Stimulated activated CD8-positive, alpha-beta memory T cell treated with anti-CD3 and anti-CD28 coated beads, Interleukin-15, amount 100 ng/mL, for 24 hours (primary cell): ENCODE results near the gene NTN3.
A peak's percentile ranks its signal among the peaks of the same experiment; 100 is the strongest.

Experiments
- DNase-seq: peaks from one replicate; pipeline ENCODE4 v3.0.0-alpha.2; 2020; ENCODE audit warnings: low read depth

NTN3 gene

DNA sequence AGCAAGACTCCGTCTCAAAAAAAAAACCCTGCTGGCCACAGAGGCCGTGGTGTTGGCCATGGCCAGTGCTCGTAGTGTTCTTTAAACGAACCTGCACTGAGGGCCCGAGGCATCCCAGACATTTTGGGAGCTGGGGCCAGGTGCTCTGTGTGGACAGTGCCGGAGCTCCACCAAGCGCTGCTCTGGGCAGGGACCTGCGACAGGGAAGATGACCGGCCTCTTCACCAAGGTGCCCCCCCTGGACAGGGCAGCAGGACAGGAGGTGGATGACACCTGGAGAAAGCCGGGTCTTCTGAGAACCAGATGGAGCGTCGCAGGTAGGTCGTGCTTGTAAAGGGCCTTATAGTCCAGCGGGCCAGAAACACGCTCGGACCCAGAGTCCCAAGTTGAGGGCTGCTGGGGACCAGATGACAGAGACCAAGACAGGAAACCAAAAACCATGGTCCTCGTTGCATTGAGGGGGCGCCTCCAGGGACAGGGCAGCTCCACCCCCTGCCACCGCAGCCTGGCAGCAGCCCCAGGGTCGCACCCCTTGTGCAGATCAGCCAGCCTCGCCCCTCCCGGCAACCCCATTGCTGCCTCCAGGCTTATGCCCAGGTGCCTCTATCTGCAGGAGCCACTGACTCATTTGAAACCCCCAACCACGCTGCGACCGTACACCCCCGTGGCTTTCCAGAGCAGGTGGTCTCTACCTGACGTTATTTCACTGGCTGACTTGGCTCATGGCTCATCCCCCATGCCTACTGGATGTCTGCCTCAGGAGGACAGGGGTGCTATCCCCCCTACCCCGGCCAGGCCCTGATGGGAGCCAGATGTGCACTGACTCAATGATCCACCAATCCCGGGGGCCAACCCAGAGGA lies 4.2 kb upstream of the NTN3 start:
- DNase-seq = no peak

DNA sequence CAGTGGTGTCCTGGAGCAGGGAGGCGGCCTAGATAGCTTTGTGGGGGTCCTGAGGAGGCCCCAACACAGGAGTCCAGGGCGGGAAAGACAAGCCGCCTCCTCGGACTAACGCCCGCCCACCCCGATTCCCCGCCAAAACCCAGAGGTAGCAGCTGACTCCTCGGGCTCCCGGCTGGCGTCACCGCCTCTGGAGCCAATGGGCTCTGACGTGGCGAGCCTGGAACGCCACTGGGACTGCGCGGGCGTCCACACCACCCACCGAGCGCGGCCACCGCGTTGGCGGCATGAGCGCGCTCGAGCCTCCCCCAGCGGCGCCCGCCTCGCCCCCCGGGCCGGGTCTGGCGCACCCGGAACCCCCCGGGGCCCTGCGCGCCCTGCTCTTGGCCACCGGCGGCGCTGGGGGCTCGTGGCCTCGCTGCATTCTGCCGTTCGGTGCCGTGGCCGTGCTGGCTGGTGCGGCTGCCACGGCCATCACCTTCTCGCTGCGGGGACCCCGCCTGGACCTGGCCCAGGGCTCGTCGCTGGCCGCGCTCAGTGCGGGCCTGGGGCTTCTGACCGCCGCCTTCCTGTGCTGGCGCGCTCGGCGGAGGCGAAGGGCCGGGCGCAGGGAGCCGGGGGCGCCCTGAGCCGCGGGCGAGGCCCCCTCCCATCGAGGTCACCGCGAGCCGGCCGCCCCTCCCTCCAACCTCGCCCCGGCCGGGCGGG lies 3.4 kb upstream of the NTN3 start:
- DNase-seq = no peak

DNA sequence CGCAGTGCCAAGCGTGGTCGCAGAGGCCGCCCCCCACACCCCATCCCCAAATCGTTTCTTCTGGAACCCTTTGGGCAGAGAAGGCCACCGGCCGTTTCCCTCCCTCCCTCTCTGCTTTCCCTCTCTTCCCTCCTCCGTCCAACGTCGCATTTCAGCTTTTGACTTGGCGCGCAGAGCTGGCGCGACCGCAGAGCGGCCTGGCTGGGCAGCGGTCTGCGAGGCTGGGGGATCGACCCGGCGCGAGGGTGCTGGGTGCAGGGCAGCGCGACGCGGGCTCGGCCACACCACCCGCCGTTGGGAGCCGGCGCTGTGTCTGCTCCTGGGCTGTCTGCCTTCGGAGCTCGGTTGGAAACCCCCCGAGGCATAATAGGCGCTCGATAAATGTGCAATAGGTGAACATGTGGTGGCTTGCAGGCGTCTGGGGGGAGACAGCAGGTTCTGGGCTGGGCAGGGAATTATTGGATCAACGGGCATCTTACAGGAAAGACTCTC lies 2.8 kb upstream of the NTN3 start:
- no peak for DNase-seq

DNA sequence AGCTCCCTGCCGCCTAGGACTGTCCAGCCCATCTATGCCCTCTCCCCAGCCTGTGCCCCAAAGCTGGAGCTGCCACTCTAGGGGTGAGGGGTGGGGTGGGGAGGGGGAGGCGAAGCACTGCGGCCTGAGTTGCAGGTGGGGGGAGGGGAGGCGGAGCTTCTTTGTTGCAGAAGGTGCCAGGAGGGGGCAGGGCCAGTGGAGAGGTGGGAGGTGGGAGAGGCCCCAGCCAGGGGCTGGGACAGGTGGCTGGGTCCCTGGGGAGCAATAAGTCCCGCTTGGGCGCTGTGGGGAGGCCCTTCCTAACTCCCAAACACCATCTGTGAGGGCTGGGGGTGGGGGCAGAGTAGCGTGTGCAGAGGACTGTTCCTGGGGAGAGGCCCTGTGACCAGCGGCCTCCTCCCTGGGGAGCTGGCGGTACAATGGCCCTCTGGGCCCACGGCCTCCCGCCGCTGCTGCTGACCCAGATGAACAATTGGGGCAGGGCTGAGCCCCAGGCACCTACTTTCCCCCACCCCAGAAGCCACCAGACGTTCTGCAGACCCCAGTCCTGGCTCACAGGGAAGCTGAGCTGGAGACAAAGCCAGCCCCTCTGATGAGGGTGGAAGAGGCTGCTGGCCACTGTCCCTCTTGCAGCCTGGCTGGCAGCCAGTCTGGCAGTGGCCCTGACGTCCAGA lies 2.2 kb upstream of the NTN3 start:
- DNase-seq = no peak

DNA sequence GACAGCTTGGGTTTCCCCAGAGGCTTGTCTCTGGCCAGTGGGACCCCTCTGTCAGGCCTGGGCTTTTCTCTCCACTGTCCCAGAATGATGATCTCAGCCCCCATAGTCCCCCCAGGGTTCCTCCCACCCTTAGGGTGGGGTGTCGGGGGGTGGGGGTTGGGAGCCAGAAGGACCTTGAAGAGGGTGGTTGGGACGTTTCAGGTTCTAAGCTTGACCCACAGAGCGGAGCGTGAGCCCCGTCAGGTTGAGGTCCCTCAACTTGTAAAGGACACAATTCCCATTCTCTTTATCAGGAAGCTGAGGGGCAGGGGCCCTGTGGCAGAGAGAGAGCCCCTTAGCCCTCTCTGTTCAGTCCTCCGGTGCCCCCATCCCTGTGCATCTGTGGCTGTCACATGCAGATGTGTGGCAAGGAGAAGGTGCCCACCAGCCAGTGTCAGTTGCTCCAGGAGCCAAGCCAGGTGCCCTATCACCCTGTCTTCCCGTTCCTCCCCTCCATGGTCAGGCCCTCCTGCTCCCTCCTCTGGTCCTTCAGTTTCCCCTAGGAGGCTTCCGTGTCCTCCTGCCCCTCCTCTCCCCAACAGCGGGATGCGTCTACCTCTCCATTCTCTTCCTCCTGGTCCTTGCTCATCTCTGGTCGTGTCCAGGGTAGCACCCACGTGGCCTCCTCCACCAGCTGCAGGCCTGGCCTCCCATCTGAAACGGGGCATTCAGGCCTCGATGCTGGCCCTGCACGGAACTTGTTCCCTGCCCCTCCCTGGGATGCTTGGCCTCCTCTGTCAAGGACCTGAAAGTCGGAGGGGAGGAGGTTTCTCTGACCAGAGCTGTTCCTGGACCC lies 1.5 kb upstream of the NTN3 start:
- DNase-seq = no peak

DNA sequence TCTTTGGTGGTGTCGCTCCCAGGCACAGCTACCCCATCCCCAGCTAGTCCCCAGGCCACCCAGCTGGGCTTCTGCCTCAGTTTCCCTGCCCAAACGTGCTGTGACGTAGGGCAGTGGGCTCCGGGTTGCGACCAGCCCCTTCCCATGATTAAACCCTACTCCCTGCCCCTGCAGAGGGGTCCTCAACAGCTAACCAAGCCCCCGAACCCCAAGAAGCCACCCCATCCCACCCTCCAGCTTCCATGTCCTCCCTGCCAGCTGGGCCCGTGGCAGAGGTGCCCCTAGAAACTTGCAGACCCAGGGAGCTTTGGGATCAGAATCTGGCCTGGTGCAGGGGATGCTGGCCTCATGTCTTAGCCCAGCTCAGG lies 879 bp upstream of the NTN3 start:
- no peak for DNase-seq

DNA sequence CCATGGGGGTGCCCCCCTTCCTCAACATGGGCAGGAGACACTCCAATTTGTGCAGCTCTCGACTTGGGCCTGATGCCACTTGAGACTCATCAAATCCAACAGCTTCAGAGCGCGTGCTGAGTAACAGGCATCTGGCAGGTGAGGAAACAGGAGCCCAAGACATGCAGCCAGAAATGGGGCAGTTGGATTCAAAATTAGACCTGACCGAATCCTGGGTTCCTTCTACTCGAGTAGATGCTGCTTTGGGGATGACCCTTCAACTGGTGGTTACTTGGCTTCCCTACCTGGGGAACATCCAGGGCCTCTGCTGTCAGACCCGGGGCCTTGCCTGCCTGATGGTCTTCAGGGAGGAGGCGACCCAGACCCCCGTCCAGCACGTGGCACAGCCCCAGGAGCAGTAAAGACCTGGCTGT lies 488 bp upstream of the NTN3 start:
- DNase-seq = no peak

DNA sequence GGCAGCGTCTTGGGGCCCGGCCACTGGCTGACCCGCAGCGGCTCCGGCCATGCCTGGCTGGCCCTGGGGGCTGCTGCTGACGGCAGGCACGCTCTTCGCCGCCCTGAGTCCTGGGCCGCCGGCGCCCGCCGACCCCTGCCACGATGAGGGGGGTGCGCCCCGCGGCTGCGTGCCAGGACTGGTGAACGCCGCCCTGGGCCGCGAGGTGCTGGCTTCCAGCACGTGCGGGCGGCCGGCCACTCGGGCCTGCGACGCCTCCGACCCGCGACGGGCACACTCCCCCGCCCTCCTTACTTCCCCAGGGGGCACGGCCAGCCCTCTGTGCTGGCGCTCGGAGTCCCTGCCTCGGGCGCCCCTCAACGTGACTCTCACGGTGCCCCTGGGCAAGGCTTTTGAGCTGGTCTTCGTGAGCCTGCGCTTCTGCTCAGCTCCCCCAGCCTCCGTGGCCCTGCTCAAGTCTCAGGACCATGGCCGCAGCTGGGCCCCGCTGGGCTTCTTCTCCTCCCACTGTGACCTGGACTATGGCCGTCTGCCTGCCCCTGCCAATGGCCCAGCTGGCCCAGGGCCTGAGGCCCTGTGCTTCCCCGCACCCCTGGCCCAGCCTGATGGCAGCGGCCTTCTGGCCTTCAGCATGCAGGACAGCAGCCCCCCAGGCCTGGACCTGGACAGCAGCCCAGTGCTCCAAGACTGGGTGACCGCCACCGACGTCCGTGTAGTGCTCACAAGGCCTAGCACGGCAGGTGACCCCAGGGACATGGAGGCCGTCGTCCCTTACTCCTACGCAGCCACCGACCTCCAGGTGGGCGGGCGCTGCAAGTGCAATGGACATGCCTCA lies 773 bp downstream of the NTN3 start:
- DNase-seq = no peak

DNA sequence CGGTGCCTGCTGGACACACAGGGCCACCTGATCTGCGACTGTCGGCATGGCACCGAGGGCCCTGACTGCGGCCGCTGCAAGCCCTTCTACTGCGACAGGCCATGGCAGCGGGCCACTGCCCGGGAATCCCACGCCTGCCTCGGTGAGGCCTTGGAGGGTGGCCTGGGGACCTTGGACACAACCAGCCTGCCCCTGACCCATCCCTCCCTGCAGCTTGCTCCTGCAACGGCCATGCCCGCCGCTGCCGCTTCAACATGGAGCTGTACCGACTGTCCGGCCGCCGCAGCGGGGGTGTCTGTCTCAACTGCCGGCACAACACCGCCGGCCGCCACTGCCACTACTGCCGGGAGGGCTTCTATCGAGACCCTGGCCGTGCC lies 1.4 kb downstream of the NTN3 start:
- no peak for DNase-seq

DNA sequence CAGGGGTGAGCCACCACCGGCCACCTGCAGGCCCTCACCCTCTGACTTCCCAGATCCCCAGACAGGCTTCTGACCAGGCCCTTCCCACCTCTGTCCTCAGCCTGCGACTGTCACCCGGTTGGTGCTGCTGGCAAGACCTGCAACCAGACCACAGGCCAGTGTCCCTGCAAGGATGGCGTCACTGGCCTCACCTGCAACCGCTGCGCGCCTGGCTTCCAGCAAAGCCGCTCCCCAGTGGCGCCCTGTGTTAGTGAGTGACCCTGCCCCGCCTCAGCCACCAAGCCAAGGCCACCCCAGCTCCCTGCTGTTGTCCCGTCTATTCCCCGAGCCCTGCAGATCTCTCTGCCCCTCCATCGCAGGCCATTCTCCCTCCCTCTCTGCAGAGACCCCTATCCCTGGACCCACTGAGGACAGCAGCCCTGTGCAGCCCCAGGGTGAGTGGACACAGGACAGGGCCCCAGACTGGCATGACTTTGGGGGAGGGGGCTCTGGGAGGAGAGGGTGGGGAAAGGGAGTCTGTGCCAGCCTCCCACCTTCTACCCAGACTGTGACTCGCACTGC lies 1.9 kb downstream of the NTN3 start:
- no peak for DNase-seq

DNA sequence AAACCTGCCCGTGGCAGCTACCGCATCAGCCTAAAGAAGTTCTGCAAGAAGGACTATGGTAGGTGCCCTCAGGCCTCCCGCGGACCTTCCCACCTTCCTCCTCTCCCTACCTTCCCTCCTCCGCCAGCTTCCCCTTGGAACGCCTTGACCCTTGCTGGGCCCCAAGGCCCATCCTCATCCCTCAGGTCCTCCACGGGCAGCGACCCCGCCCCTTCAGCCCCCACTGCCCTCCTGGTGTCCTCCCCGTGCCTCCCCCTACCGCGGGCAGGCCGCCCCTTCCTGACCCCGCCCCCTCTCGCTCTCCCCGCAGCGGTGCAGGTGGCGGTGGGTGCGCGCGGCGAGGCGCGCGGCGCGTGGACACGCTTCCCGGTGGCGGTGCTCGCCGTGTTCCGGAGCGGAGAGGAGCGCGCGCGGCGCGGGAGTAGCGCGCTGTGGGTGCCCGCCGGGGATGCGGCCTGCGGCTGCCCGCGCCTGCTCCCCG lies 2.4 kb downstream of the NTN3 start:
- DNase-seq = no peak

DNA sequence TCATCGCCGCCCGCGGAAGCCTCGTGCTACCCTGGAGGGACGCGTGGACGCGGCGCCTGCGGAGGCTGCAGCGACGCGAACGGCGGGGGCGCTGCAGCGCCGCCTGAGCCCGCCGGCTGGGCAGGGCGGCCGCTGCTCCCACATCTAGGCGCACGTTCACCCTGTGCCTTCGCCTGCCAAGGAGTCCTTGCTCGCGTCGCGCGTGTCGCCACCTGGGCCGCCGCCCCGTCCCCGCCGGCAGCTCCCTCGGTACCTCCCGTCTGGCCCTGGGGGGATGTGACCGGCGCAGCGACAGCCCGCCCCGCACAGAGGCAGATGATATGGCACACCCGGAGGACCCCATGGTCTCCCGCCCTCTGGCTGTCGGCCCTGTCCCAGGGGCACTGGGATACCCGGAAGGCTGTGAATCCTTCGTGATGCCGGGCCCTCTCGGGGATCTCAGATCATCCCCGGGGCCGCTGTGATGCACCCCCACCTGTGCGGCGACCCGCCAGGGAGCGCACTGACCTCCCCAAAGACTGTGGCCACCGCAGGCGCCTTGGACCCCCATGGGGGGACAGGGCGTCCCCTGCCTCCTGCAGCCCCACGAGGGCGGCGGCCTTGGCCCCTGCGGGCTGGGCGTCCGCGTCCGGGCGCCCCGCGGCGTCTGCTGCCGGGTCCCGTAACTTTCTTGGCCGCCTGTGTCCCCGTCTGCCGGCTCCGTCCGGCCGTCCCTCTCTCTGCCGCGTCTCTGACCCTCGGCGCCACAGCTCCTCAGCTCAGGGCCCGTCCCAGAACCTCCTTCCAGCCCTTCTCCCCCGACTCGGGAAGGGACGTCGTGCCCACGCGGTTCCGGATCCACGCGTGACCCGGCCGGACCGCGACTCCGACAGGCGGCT lies 3.1 kb downstream of the NTN3 start:
- no peak for DNase-seq

DNA sequence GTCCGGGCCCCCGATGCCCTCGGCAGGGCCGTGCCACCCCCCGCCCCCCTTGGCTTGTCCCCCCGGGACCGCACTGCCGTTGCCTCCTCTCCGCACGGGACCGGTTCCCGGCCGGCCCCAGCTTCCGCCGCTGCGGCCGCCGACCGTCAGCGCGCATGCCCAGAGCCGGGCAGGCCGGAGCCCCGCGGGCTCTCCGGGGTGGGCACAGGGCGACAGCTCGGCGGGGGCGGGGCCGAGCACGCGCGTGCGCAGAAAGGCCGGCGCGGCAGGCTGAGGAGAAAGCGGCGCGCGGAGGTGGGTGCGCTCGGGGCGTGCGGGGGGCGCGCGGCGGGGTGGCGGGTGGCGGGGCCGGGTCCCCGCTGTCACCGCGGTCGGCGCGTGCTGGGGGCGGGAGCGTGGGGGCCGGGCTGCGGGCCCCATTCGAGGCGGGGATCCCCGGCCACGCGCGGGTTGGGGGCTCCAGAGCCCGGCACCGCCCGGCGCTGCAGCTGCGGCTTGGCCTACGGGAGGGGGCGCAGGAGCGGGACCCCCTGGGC lies 3.8 kb downstream of the NTN3 start, which contains the start of gene TBC1D24:
Gene TBC1D24 (plus strand): TSS at position 251 of the 536 bp plus-strand sequence. CDS start 21,022 bp downstream, outside the sequence.
- DNase-seq = peak; percentile 71

DNA sequence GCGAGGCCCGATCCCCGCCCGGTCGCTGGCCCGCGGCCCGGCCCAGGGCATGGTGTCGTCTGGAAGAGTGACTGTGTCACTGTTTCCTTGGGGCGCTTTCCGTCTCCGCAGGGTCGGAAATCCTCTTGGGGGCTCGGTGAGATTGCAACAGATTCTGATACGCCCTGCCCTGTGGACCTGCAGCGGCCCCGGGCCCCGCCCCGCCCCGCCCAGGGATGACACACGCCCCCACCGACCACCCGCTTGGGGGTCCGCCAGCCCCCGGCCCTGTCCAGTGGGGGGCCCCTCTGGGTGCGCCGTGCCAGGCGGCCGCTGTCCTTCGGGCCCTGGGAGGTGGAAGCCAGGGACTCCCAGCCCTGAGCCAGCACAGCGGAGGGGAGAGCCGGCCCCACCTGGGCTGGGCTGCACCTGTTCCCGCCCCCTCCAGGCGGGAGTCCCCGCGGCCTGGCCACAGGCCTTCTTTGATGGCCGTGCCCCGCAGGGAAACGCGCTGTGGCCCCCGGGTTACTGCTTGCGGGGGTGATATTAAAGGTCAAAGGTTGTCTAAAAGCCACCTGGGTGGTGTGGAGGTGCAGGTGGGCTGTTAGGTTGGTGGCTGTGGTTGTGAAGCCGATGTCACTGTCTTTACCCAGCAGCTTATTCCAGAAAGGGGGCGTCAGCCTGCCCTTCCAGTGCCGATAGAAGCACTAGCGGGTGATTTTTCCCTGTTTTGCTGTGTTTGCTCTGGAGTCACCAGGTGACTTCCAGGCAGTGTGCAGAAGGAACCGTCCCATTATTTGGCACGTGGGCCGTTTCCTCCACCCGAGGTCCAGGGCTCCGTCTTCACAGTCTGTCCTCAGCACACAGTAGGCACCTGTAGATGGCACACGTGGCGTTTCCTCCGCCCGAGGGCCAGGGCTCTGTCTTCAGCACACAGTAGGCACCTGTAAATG lies 4.6 kb downstream of the NTN3 start:
- no peak for DNase-seq

DNA sequence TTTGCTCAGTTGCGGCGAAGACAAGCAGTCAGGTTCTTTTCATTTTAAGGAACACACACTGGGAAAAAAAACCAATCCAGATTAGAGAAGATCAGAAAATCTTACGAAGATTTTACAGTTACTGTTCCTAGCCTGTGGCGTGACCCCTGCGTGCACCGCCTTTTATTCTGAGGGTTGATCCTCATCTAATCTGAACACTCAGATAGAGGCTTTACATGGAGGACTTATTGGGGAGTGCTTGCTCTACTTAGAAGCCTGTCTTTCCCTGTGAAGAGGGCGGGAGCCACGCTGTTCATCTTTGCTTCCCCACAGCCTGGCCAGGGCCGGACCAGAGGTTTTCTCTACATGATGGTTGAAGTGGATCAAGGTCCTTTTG lies 5.2 kb downstream of the NTN3 start:
- DNase-seq = no peak

DNA sequence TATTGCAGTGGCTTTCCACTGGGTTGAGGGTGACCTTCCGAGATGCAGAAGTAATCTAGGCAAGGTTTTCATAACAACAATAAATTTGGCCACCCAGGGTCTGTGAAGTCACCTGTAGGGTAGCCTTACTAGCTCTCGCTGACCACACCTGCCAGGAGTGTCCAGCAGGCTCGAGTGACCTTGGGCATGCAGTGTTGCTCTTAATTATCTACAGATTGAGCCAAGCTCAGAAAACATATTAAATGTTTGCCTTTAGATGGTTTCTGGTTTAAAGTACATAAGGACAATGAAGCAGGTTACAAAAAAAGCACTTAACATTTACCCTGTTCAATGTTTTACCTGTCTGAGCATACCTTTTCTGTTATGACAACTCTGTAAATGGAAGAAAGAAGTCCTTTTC lies 5.6 kb downstream of the NTN3 start:
- no peak for DNase-seq

DNA sequence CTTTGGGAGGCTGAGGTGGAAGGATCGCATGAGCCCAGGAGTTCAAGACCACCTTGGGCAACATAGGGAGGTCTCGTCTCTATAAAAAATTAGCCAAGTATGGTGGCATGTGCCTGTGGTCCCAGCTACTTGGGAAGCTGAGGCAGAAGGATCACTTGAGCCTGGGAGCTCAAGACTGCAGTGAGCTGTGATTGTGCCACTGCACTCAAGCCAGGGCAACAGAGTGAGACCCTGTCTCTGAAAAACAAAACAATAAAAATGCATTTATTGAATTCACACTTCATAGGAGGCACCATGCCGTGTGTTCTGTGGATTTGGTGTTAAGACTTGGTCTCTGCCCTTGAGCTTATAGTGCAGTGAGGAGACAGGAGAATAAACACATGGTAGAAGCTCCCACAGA lies 6.2 kb downstream of the NTN3 start:
- no peak for DNase-seq

DNA sequence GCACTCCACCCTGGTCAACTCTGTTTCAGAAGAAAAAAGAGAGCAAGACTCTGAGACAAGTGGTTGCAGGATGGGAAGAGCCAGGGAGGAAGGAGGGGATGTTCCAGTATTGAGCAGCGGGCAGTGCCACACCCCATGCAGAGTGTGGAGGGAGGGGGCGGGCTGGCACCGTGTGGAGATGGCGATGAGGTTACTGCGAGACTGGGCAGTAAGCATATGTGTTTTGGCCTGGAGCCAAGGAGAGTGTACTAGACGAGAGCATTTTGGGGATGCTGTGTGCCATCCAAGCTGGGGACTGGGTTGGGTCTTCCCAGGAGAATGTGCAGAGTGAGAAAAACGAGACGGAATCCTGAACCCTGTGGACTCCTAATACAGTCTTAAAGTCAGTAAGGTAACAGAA lies 7.2 kb downstream of the NTN3 start:
- no peak for DNase-seq
